Fibroblast of upper back skin (primary cell): ENCODE data around the gene POLD3.

ENCODE experiments used
- DNase-seq: peaks from one replicate; pipeline ENCODE4 v3.0.0-alpha.2; 2013

POLD3 gene

GRCh38 chr11:74676596-74676995 lies 84.2 kb downstream of the POLD3 start:
- no peak for DNase-seq

GRCh38 chr11:74677131-74677530 lies 84.7 kb downstream of the POLD3 start:
- DNase-seq: no peak

- DNase-seq: no peak
These were observed 85.7 kb downstream of the POLD3 start for GRCh38 chr11:74678041-74678440.

- no peak for DNase-seq
These were observed 86.5 kb downstream of the POLD3 start for GRCh38 chr11:74678591-74679512.

GRCh38 chr11:74679513-74679865 lies 87.1 kb downstream of the POLD3 start:
- no peak for DNase-seq

- DNase-seq: no peak
These were observed 87.8 kb downstream of the POLD3 start for GRCh38 chr11:74680035-74680671.

GRCh38 chr11:74680703-74681531 lies 88.5 kb downstream of the POLD3 start:
- DNase-seq: no peak

GRCh38 chr11:74681686-74682651 lies 89.6 kb downstream of the POLD3 start:
- no peak for DNase-seq

GRCh38 chr11:74682731-74683278 lies 90.4 kb downstream of the POLD3 start:
- DNase-seq: no peak

- DNase-seq: peak; percentile 24
These were observed 91.0 kb downstream of the POLD3 start for GRCh38 chr11:74683279-74683871.

- peak; percentile 20 for DNase-seq
These were observed 91.6 kb downstream of the POLD3 start for GRCh38 chr11:74683941-74684481.

GRCh38 chr11:74684661-74685060 lies 92.3 kb downstream of the POLD3 start:
- no peak for DNase-seq

- DNase-seq: no peak
These were observed 93.0 kb downstream of the POLD3 start for GRCh38 chr11:74685338-74685737.

- no peak for DNase-seq
These were observed 93.5 kb downstream of the POLD3 start for GRCh38 chr11:74685905-74686304.

GRCh38 chr11:74686792-74687191 lies 94.4 kb downstream of the POLD3 start:
- DNase-seq: peak; percentile 60

GRCh38 chr11:74687237-74688023 lies 95.0 kb downstream of the POLD3 start:
- peak; percentile 56 for DNase-seq

GRCh38 chr11:74689666-74690065 lies 97.3 kb downstream of the POLD3 start:
- peak; percentile 32 for DNase-seq

- DNase-seq: no peak
These were observed 99.4 kb downstream of the POLD3 start for GRCh38 chr11:74691755-74692154.
